Measurements from ENCODE around the gene GALNT9. TPM values are rescaled to one million over a fixed set of nuclear protein-coding genes. Genes with fewer than 3 reads are reported as not detected.

GALNT9 gene
- total RNA-seq, 1 experiment from 2014 or later = 0.44 TPM

DNA sequence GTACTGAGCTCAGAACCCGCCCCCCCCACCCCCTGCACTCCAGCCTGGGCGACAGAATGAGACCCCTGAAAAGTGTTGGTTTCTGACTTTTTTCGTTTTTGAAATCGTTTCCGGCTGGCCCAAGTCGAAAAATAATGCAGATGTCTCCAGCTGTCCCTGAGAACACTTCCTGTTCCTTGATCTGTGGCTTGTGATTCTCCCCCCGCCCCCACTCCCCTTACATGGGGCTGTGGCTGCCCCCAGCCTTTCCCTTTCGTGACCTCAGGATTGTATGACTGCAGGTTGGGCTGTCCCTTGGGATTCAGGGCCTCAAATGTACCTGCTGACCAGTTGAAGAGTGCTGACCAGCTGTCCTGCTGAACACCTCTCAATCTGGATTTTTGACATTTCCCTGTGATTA, 151.1 kb downstream of the GALNT9 start:
- Histone ChIP-seq H3K9ac (ENCODE audit: low read length) (peak overlapping the region; percentile 26), H2AFZ (ENCODE audit: low read length) (peak overlapping the region; percentile 82), H3K79me2 (ENCODE audit: low read length) (no peaks in the 10 kb centered on the region), H3K9me2 (replicated peaks; ENCODE audit: low read length) (no peaks in the 10 kb centered on the region), H3K36me3 (ENCODE audit: low read depth, low read length) (no peaks in the 10 kb centered on the region), H3K27ac (ENCODE audit: low read length) (peak overlapping the region; percentile 5; the same call in 1 of the 2 replicates), H3K4me1 (ENCODE audit: insufficient read depth, low read length) (peaks cover 10% of the 10 kb centered on the region; the same call in 1 of the 2 replicates), H3K9me3 (ENCODE audit: low read length) (no peaks in the 10 kb centered on the region), H3F3A (ENCODE audit: low read length, unreplicated experiment) (no peaks in the 10 kb centered on the region), H3K27me3 (ENCODE audit: low read length) (peaks cover 39% of the 10 kb centered on the region), H3K4me3 (ENCODE audit: low read length) (peak overlapping the region; percentile 65), H3K4me2 (ENCODE audit: low read length) (peak overlapping the region; percentile 89), H4K20me1 (ENCODE audit: low read length) (no peaks in the 10 kb centered on the region)
- ATAC-seq (peak; percentile 9), DNase-seq (no peak)
- TF ChIP-seq CTCF (conservative IDR thresholded peaks at IDR 0.05; ENCODE audit: low read depth, low read length) (no peak), EZH2 (IDR thresholded peaks at IDR 0.05; ENCODE audit: low read length, unreplicated experiment) (no peak), EZH2phosphoT487 (IDR thresholded peaks at IDR 0.05; ENCODE audit: borderline replicate concordance, low read length) (no peak)
- ChIA-PET POLR2A (ENCODE audit: unreplicated experiment) (interaction anchor here (0.6 to 0.7 kb wide), 2 partner anchors 33 to 106 kb away, joined by 4 to 5 read pairs; no protein-coding TSS in a partner anchor), CTCF (interaction anchor here (0.6 to 1.2 kb wide), 3 partner anchors 15 to 311 kb away, joined by 3 to 4 read pairs (median 3); no protein-coding TSS in a partner anchor)
- intact Hi-C loops (cut with micrococcal nuclease) = no loop called here
- BruUV-seq (replicated peaks) = no TSS peak

GRCh38 chr12:132176920-132177551, 152.4 kb downstream of the GALNT9 start:
- DNase-seq (no peak), ATAC-seq (no peak)
- H3K9ac ChIP-seq (ENCODE audit: low read length) = no peak overlapping the region
- CTCF ChIA-PET = no interaction called here
- H2AFZ ChIP-seq (ENCODE audit: low read length) = no peak overlapping the region
- peaks cover 10% of the 10 kb centered on the region; the same call in 1 of the 2 replicates for H3K4me1 ChIP-seq (ENCODE audit: insufficient read depth, low read length)
- intact Hi-C loops (cut with micrococcal nuclease) = no loop called here
- no peaks in the 10 kb centered on the region for H3K9me3 ChIP-seq (ENCODE audit: low read length)
- BruUV-seq (replicated peaks) = no TSS peak
- H3K36me3 ChIP-seq (ENCODE audit: low read depth, low read length) = no peaks in the 10 kb centered on the region
- no peaks in the 10 kb centered on the region for H3K9me2 ChIP-seq (replicated peaks; ENCODE audit: low read length)
- POLR2A ChIA-PET (ENCODE audit: unreplicated experiment) = no interaction called here
- H3K4me2 ChIP-seq (ENCODE audit: low read length) = no peak overlapping the region
- H3K79me2 ChIP-seq (ENCODE audit: low read length) = no peaks in the 10 kb centered on the region
- H3K27me3 ChIP-seq (ENCODE audit: low read length) = peaks cover 30% of the 10 kb centered on the region
- no peak overlapping the region for H3K4me3 ChIP-seq (ENCODE audit: low read length)
- no peaks in the 10 kb centered on the region for H3F3A ChIP-seq (ENCODE audit: low read length, unreplicated experiment)
- TF ChIP-seq EZH2 (IDR thresholded peaks at IDR 0.05; ENCODE audit: low read length, unreplicated experiment) = no peak
- TF ChIP-seq EZH2phosphoT487 (IDR thresholded peaks at IDR 0.05; ENCODE audit: borderline replicate concordance, low read length) = no peak
- TF ChIP-seq CTCF (conservative IDR thresholded peaks at IDR 0.05; ENCODE audit: low read depth, low read length) = no peak
- no peaks in the 10 kb centered on the region for H4K20me1 ChIP-seq (ENCODE audit: low read length)
- no peak overlapping the region for H3K27ac ChIP-seq (ENCODE audit: low read length)

DNA sequence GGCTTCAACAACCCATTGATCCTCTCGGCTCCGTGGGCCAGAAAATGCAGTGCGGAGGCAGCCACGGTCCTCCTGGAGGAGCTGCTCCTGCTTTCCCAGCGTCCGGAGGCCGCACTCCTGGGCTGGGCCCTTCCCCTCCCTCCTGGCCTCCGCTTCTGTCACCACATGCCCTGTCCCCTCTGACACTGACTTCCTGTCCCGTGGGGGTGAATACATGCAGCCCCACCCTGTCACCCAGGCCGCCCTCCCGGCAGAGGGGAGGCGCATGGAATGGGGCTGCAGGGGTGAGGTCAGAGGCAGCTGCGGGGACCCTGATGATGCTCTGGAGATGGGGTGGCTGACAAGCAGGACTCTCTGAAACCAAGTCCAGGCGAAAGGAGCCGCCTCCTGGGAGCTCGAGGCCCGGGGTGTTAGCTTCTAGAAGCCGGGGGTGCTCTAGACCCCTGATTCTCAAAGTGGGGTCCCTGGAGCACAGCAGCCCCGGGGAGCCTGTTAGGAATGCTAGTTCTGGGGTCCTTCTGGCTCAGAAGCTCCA, 152.9 kb downstream of the GALNT9 start:
- H3K79me2 ChIP-seq (ENCODE audit: low read length) = no peaks in the 10 kb centered on the region
- intact Hi-C loops (cut with micrococcal nuclease) = no loop called here
- no peak for DNase-seq
- no peaks in the 10 kb centered on the region for H3K9me3 ChIP-seq (ENCODE audit: low read length)
- peaks cover 10% of the 10 kb centered on the region; the same call in 1 of the 2 replicates for H3K4me1 ChIP-seq (ENCODE audit: insufficient read depth, low read length)
- ChIA-PET CTCF (no interaction called here), POLR2A (ENCODE audit: unreplicated experiment) (no interaction called here)
- no peak for ATAC-seq
- no peak overlapping the region for H3K9ac ChIP-seq (ENCODE audit: low read length)
- no peaks in the 10 kb centered on the region for H3K9me2 ChIP-seq (replicated peaks; ENCODE audit: low read length)
- BruUV-seq (replicated peaks) = no TSS peak
- H3K36me3 ChIP-seq (ENCODE audit: low read depth, low read length) = no peaks in the 10 kb centered on the region
- no peak overlapping the region for H3K4me2 ChIP-seq (ENCODE audit: low read length)
- no peak overlapping the region for H3K27ac ChIP-seq (ENCODE audit: low read length)
- no peaks in the 10 kb centered on the region for H4K20me1 ChIP-seq (ENCODE audit: low read length)
- TF ChIP-seq EZH2 (IDR thresholded peaks at IDR 0.05; ENCODE audit: low read length, unreplicated experiment) = no peak
- TF ChIP-seq EZH2phosphoT487 (IDR thresholded peaks at IDR 0.05; ENCODE audit: borderline replicate concordance, low read length) = no peak
- TF ChIP-seq CTCF (conservative IDR thresholded peaks at IDR 0.05; ENCODE audit: low read depth, low read length) = no peak
- H2AFZ ChIP-seq (ENCODE audit: low read length) = no peak overlapping the region
- peaks cover 30% of the 10 kb centered on the region for H3K27me3 ChIP-seq (ENCODE audit: low read length)
- no peaks in the 10 kb centered on the region for H3F3A ChIP-seq (ENCODE audit: low read length, unreplicated experiment)
- no peak overlapping the region for H3K4me3 ChIP-seq (ENCODE audit: low read length)
